ENCODE measurements around the gene BEST3.

Gene BEST3

DNA sequence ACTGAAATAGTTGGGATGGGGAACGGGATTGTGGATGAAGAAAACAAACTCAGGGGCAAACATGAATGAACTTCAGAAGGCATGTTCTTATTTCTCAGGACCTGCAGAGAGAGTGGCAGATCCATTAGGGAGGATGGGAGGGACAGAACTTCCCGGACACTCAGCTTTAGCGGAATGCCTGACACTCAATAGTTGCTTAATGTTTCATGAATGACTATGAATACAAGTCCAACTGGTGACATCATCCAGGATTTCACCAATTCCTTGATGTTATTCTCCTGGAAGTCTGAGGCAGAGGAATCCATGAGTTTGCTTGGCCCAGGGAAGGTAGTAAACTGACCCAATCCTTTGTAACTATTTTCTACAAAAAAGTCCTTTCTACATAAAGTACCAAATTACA is 50.6 kb downstream of the BEST3 start:
- Histone ChIP-seq H3K36me3 (ENCODE audit: insufficient read depth, low read length) (no peaks in the 10 kb centered on the region), H3K4me1 (ENCODE audit: insufficient read depth, low read length) (no peaks in the 10 kb centered on the region), H3K9ac (ENCODE audit: low read depth, low read length) (no peak overlapping the region), H3K9me3 (ENCODE audit: control insufficient read depth, insufficient read depth, low read length) (no peaks in the 10 kb centered on the region)

DNA sequence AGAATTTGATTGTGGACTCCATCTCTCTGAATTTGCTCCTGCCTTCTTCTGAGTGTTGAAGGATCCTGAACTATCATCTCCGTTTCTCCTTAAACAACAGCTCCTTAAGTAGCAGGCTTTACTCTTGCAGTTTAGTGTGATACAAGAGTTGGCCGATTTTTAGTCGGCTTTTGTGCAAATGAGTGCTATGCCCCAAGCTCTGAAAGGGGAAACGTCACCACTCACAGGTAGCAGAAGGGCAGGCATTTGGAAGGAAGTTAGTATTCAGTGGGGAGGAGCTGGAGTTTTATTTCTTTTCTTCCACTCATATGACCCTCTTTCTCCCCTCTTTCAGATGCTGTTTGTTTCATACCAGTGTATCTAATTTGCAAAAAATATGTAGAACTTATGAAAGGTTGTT is 51.9 kb downstream of the BEST3 start:
- Histone ChIP-seq H3K36me3 (ENCODE audit: insufficient read depth, low read length) (no peaks in the 10 kb centered on the region), H3K9me3 (ENCODE audit: control insufficient read depth, insufficient read depth, low read length) (no peaks in the 10 kb centered on the region), H3K9ac (ENCODE audit: low read depth, low read length) (no peak overlapping the region), H3K4me1 (ENCODE audit: insufficient read depth, low read length) (no peaks in the 10 kb centered on the region)

DNA sequence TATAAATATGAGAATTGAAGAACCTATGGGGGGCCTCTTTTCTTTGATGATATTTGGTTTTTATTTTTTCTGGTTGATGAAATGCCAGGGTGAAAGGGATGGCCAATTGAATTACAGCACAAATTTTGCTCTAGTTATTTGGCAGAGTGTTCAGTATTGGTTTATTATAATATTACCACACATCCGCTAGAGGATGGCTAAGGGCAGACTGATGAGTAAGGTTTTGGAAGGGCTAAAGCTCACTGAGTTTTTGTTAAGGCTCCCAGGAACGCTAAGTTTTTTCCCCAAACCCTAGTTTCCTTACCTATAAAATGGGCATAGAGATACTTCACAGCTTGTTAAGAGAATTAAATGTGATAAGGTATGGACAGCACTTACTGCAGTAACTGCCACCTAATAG is 54.1 kb downstream of the BEST3 start:
- Histone ChIP-seq H3K9me3 (ENCODE audit: control insufficient read depth, insufficient read depth, low read length) (no peaks in the 10 kb centered on the region), H3K9ac (ENCODE audit: low read depth, low read length) (no peak overlapping the region)

DNA sequence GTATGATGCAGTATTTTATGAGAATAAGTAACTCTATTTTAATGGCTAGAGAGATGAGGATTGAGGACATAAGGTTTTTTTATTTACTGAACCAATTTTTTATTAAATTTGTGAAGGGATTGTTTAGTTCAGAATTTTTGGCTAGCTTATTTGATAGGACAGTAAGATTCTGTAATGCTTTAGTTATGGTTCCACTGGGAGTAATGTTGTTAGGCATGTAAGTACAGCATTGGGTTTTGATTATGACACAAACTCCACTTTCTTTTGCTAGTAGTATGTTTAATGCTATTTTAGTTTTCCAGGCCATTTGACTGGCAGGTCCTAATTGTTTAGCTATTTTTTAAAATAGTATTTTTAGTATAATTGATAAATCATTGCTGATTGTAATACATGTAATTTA is 54.6 kb downstream of the BEST3 start:
- Histone ChIP-seq H3K36me3 (ENCODE audit: insufficient read depth, low read length) (no peaks in the 10 kb centered on the region), H3K9ac (ENCODE audit: low read depth, low read length) (no peak overlapping the region), H3K4me1 (ENCODE audit: insufficient read depth, low read length) (no peaks in the 10 kb centered on the region), H3K9me3 (ENCODE audit: control insufficient read depth, insufficient read depth, low read length) (no peaks in the 10 kb centered on the region)

More for the DNA sequence above, 54.1 kb downstream of the BEST3 start:
- no peaks in the 10 kb centered on the region for H3K4me1 ChIP-seq (ENCODE audit: insufficient read depth, low read length)
- no peaks in the 10 kb centered on the region for H3K36me3 ChIP-seq (ENCODE audit: insufficient read depth, low read length)

DNA sequence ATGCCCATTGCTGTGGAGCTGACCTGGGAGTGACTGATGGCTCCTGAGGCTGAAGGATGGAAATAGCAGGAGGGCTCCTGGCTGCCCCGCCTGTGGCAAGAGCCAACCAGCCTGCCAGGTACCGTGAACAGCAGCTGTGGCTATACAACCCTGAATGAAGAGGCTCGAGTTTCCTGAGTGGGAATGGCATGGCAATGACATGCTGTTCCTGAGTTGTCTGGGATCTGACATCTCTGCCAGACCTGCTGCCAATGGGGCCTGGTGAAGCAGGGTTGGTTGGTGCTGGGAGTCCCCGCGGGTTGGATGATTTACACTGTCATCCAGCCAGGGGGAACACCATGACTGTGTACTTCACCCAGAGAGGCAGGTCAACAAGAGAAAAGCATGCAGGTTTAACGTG is 56.6 kb downstream of the BEST3 start:
- H3K9ac ChIP-seq (ENCODE audit: low read depth, low read length) = no peak overlapping the region
- no peaks in the 10 kb centered on the region for H3K4me1 ChIP-seq (ENCODE audit: insufficient read depth, low read length)
- H3K9me3 ChIP-seq (ENCODE audit: control insufficient read depth, insufficient read depth, low read length) = no peaks in the 10 kb centered on the region

DNA sequence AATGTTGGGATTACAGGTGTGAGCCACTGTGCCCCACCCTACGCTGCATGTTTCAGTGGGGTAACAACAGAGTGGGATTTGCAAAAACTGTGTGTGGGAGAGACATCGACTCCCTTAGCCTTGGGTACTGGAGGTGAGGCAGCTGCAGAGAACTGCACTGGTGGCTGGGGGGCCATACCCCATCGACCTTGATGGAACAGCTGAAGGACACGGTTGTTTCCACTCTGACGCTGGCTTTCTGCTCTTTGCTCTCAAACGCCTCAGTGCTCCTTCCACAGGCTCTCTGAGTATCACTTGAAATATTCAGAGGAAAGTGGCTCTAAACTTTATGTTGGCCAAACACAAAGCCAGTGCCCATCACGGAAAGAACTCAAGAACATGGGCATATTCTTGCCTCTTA is 57.6 kb downstream of the BEST3 start:
- H3K36me3 ChIP-seq (ENCODE audit: insufficient read depth, low read length) = no peaks in the 10 kb centered on the region
- no peak overlapping the region for H3K9ac ChIP-seq (ENCODE audit: low read depth, low read length)
- no peaks in the 10 kb centered on the region for H3K9me3 ChIP-seq (ENCODE audit: control insufficient read depth, insufficient read depth, low read length)
- H3K4me1 ChIP-seq (ENCODE audit: insufficient read depth, low read length) = no peaks in the 10 kb centered on the region

More for the DNA sequence above, 56.6 kb downstream of the BEST3 start:
- H3K36me3 ChIP-seq (ENCODE audit: insufficient read depth, low read length) = no peaks in the 10 kb centered on the region

DNA sequence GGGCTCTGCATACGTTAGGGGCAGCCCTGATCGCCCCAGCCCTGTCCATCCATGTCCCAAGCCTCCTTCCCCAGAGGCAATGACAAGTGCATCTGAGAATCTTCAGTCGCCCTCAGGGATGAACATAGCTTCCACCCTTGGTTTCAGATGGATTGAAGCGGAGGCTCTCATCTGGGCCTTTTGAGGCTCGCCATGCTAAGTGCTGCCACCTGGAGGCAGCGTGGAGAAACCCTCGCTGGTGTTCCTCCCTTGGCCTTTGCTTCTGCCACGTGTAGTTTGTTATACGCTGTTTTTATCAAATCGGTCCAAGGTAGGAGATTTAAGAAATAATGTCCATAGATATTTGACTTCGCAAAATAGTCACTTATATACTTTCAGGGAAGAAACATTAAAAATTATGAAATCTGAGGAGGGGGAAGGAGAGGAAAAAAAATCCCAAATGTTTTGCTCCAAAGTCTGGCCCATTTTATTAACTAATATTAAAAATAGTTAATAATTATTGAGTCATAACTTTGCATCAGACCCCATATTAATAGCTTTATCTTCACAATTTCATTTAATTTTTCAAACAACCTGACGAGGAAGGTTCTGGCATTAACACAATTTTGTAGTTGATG is 59.6 kb downstream of the BEST3 start:
- 0 out of 2 replicates have a peak, but pooled peaks cover 4% of the 10 kb centered on the region for H3K4me1 ChIP-seq (ENCODE audit: insufficient read depth, low read length)
- H3K36me3 ChIP-seq (ENCODE audit: insufficient read depth, low read length) = no peaks in the 10 kb centered on the region
- H3K9ac ChIP-seq (ENCODE audit: low read depth, low read length) = no peak overlapping the region
- H3K9me3 ChIP-seq (ENCODE audit: control insufficient read depth, insufficient read depth, low read length) = no peaks in the 10 kb centered on the region

DNA sequence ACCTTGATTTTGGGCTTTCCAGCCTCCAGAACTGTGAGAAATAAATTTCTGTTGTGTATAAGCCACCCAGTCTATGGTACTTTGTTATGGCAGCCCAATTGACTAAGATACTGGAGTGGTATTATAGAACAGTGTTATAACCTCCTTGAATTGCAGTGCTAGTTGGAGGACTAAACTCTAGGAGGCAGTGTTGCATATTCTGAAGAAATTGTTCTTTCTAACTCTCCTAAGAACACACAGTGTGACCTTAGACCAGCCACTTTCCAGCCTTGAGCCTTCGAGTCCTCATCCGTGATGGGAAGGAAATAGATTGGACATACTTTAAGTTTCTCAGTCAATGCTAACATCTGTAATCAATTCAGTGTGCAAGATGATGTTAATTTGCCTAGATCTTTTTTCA is 66.0 kb downstream of the BEST3 start:
- H3K4me1 ChIP-seq (ENCODE audit: insufficient read depth, low read length) = 0 out of 2 replicates have a peak, but pooled peaks cover 4% of the 10 kb centered on the region
- H3K9me3 ChIP-seq (ENCODE audit: control insufficient read depth, insufficient read depth, low read length) = no peaks in the 10 kb centered on the region
- no peak overlapping the region for H3K9ac ChIP-seq (ENCODE audit: low read depth, low read length)
- H3K36me3 ChIP-seq (ENCODE audit: insufficient read depth, low read length) = no peaks in the 10 kb centered on the region

DNA sequence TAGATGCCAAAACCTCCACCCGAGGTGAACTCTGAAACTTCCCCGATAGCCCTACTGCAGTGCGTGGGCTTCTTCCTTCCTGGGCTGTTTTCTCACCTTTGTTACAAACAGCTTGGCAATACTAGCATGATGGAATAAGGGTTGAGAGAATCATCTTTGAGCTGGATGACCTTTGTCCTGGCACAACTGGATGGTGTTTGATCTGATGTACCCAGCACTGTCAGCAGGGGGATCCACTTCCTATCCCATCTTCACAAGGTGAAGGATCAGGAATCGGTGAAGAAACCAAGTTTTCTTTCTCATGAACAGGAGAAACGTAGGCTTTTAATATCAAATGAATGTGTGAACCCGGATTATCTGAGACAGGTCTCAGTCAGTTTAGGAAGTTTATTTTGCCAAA is 68.9 kb downstream of the BEST3 start:
- Histone ChIP-seq H3K36me3 (ENCODE audit: insufficient read depth, low read length) (no peaks in the 10 kb centered on the region), H3K4me1 (ENCODE audit: insufficient read depth, low read length) (0 out of 2 replicates have a peak, but pooled peaks cover 2% of the 10 kb centered on the region), H3K9ac (ENCODE audit: low read depth, low read length) (no peak overlapping the region), H3K9me3 (ENCODE audit: control insufficient read depth, insufficient read depth, low read length) (no peaks in the 10 kb centered on the region)

DNA sequence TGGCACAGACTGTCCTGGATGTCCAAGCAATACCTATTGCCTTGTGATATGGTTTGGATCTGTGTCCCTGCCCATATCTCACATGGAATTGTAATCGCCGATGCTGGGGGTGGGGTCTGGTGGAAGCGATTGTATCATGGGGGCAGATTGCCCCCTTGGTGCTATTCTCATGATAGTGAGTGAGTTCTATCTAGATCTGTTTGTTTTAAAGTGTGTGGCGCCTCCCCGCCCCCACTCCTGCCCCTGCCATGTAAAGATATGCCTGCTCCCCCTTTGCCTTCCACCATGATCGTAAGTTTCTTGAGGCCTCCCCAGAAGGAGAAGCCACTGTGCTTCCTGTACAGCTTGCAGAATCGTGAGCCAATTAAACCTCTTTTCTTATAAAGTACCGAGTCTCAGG is 71.6 kb downstream of the BEST3 start:
- Histone ChIP-seq H3K9me3 (ENCODE audit: control insufficient read depth, insufficient read depth, low read length) (no peaks in the 10 kb centered on the region), H3K4me1 (ENCODE audit: insufficient read depth, low read length) (no peaks in the 10 kb centered on the region), H3K36me3 (ENCODE audit: insufficient read depth, low read length) (no peaks in the 10 kb centered on the region), H3K9ac (ENCODE audit: low read depth, low read length) (no peak overlapping the region)

DNA sequence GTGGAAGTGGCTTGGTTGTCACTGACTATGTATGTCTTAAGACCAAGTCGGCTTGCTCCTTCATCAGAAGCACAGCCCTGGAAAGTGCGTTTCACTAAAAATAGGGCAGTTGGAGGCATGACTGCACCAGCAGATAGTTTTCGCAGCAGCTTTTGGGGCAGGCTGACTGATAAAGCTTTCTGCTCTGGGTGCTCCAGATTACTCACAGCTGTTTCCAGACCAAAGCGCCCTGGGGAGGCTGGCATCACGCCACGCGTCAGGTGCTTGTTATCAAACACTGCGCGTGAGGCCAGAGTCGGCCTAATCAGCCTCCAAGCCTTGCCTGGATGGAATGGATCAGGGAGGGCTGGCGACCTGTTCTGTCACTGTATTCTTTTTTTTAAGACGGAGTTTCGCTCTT is 75.1 kb downstream of the BEST3 start:
- no peak overlapping the region for H3K9ac ChIP-seq (ENCODE audit: low read depth, low read length)
- no peaks in the 10 kb centered on the region for H3K4me1 ChIP-seq (ENCODE audit: insufficient read depth, low read length)
- no peaks in the 10 kb centered on the region for H3K36me3 ChIP-seq (ENCODE audit: insufficient read depth, low read length)
- no peaks in the 10 kb centered on the region for H3K9me3 ChIP-seq (ENCODE audit: control insufficient read depth, insufficient read depth, low read length)

DNA sequence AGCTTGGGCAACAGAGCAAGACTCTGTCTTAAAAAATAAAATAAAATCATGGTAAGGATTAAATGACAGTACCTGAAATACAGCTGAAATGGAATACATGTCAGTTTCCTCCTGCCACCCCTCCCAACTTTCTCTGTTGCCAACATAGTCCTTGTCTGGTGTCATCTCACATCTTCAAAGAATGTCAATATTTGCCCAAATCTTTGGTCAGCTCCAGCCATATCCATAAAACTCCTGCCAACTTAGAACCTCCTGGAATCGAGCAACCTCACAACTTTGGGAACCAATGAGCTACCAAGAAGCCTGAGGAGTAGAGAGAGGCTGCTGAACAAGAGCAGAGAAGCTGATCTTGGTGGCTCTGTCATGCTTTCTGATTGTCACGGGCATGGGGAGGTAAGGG is 77.6 kb downstream of the BEST3 start:
- Histone ChIP-seq H3K36me3 (ENCODE audit: insufficient read depth, low read length) (no peaks in the 10 kb centered on the region), H3K9ac (ENCODE audit: low read depth, low read length) (no peak overlapping the region), H3K9me3 (ENCODE audit: control insufficient read depth, insufficient read depth, low read length) (no peaks in the 10 kb centered on the region), H3K4me1 (ENCODE audit: insufficient read depth, low read length) (no peaks in the 10 kb centered on the region)

DNA sequence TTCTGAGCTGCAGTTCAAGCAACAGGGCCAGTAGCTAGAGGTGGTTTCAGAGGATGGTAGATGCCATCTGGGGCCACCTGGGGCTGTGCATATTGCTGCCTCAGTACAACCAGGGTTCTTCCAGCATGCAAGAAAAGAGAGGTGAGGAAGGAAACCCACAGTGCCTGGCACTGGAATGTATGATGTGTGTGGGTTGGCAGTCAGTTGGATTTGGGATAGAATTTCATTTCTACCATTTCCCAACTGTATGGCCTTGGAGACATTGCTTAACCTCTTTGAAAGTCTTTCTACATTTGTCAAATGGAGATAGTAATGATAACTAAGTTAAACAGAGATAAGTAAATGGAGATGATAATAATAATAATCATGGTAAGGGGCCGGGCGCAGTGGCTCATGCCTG is 78.2 kb downstream of the BEST3 start:
- Histone ChIP-seq H3K9ac (ENCODE audit: low read depth, low read length) (no peak overlapping the region), H3K36me3 (ENCODE audit: insufficient read depth, low read length) (no peaks in the 10 kb centered on the region), H3K4me1 (ENCODE audit: insufficient read depth, low read length) (no peaks in the 10 kb centered on the region), H3K9me3 (ENCODE audit: control insufficient read depth, insufficient read depth, low read length) (no peaks in the 10 kb centered on the region)

DNA sequence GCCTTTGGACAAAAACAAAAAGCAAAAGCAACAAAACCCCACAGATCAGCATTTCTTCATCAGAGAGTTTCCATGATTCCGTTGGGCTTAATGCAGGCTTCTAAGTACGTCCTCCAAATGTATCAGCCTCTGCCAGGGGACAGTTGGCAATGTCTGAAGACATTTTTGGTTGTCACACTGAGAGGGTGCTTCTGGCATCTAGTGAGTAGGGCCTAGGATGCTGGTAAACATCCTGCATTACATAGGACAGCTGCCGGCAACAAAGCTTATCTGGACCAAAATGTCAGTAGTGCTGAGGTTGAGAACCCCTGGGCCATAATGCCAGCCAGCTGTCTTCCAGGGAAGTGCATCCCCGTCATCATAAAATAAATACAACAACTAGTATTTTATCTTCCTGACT is 79.0 kb downstream of the BEST3 start:
- Histone ChIP-seq H3K9ac (ENCODE audit: low read depth, low read length) (no peak overlapping the region), H3K9me3 (ENCODE audit: control insufficient read depth, insufficient read depth, low read length) (no peaks in the 10 kb centered on the region), H3K36me3 (ENCODE audit: insufficient read depth, low read length) (no peaks in the 10 kb centered on the region), H3K4me1 (ENCODE audit: insufficient read depth, low read length) (no peaks in the 10 kb centered on the region)

DNA sequence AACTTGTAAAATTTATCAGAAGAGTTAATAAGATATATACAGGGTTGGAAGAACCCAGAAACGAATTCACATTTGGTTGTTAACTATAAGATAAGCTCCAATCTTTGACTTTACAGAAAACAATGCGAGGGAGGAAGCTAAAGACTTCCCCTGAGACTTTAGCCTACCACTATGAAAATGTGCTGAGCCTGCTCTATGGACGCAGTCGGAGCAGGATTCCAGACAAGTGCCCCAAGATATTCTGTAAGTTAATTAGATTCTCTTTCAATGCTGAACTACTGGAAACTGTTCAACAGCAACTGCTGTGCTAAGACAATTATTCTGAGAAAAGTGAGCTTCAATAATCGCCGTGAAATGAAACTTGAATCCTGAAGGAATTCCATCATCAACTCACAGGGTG is 80.1 kb downstream of the BEST3 start:
- Histone ChIP-seq H3K9ac (ENCODE audit: low read depth, low read length) (no peak overlapping the region), H3K4me1 (ENCODE audit: insufficient read depth, low read length) (no peaks in the 10 kb centered on the region), H3K36me3 (ENCODE audit: insufficient read depth, low read length) (no peaks in the 10 kb centered on the region), H3K9me3 (ENCODE audit: control insufficient read depth, insufficient read depth, low read length) (no peaks in the 10 kb centered on the region)

DNA sequence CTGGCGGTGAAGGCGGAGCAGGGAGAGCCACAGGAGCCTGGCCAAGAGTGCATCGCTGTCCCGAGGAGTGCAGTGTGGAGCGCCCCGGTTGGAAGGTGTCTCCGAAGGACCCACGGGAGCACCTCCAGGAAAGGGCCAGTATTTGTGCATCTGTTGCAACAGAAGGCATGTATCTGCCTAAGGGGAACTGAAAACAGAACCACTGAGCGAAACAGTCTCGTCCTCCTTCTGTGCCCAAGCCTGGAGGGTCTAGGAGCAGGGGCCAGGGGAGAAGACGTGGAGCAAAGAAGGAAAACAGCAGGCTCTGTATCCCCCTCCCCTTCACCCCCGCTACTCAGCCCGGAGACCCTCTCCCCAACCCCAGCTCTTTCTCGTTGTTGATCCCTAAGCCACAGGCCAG is 83.1 kb downstream of the BEST3 start:
- H3K9me3 ChIP-seq (ENCODE audit: control insufficient read depth, insufficient read depth, low read length) = no peaks in the 10 kb centered on the region
- no peaks in the 10 kb centered on the region for H3K36me3 ChIP-seq (ENCODE audit: insufficient read depth, low read length)
- H3K9ac ChIP-seq (ENCODE audit: low read depth, low read length) = no peak overlapping the region
- no peaks in the 10 kb centered on the region for H3K4me1 ChIP-seq (ENCODE audit: insufficient read depth, low read length)

All from ES-I3 (cell line).